Measurements from ENCODE around the gene PRIMPOL. TPM values are rescaled to one million over a fixed set of nuclear protein-coding genes. Genes with fewer than 3 reads are reported as not detected.

The PRIMPOL gene
- total and polyA plus RNA-seq, 2 of the 4 experiments (the other 2 are of a cell fraction) = 5.6 to 8.8 TPM

- Histone ChIP-seq H3K4me2 (ENCODE audit: low read depth, low read length) (peak overlapping the region; percentile 9; the same call in 1 of the 2 replicates), H2BK15ac (ENCODE audit: low read depth, low read length) (no peak overlapping the region), H2BK20ac (ENCODE audit: low read depth, low read length) (no peak overlapping the region), H3K14ac (replicated peaks; ENCODE audit: low read depth, low read length) (no peak overlapping the region), H4K8ac (ENCODE audit: low read depth in 2 of 2, low read length in 2 of 2) (peak overlapping the region in 1 of 2 experiments; percentile 21; a peak in 1 of 4 replicates), H3K79me1 (ENCODE audit: low read depth in 1 of 2, low read length in 2 of 2) (peaks cover 11 to 27% of the 10 kb centered on the region in 2 experiments), H2AK9ac (replicated peaks; ENCODE audit: low read depth, low read length, poor library complexity) (peak overlapping the region; percentile 82), H3K23ac (ENCODE audit: low read depth, low read length) (no peak overlapping the region), H3K27ac (ENCODE audit: insufficient read depth, low read length) (no peak overlapping the region), H3K4ac (ENCODE audit: low read depth, low read length) (no peak overlapping the region), H2AK5ac (ENCODE audit: low read depth, low read length) (no peak overlapping the region), H4K20me1 (ENCODE audit: insufficient read depth, low read length) (no peaks in the 10 kb centered on the region; the same call in 1 of the 2 replicates), H4K5ac (ENCODE audit: low read depth, low read length) (peak overlapping the region; percentile 5; the same call in 1 of the 2 replicates), H4K91ac (ENCODE audit: insufficient read depth, low read depth, low read length) (no peak overlapping the region), H2BK5ac (ENCODE audit: low read depth, low read length, poor library complexity, severe bottlenecking) (no peak overlapping the region), H2AFZ (replicated peaks; ENCODE audit: low read length, poor library complexity) (peak overlapping the region; percentile 77), H3K36me3 (ENCODE audit: control insufficient read depth, insufficient read depth, low read length) (0 out of 2 replicates have a peak, but pooled peaks cover 2% of the 10 kb centered on the region), H2BK120ac (ENCODE audit: low read depth, low read length) (no peak overlapping the region), H3K27me3 (ENCODE audit: control insufficient read depth, insufficient read depth, low read length) (no peaks in the 10 kb centered on the region), H3K9ac (ENCODE audit: low read depth, low read length) (0 out of 2 replicates have a peak overlapping the region, but pooled peaks have one; percentile 6), H3K4me1 (ENCODE audit: control insufficient read depth, insufficient read depth, low read length) (peaks cover 4% of the 10 kb centered on the region), H3K56ac (ENCODE audit: extremely low read depth, insufficient read depth, low read length) (no peak overlapping the region), H3K9me3 (ENCODE audit: control insufficient read depth, insufficient read depth, low read length) (no peaks in the 10 kb centered on the region), H3K18ac (ENCODE audit: low read depth, low read length) (no peak overlapping the region), H3K9me1 (ENCODE audit: insufficient read depth, low read length) (no peaks in the 10 kb centered on the region), H3K4me3 (ENCODE audit: insufficient read depth, low read depth, low read length) (no peak overlapping the region)
- dilution Hi-C loops (cut with HindIII; ENCODE audit: low sequenced_read_pairs, unreplicated experiment) (no loop called here), in situ Hi-C loops (cut with MboI; ENCODE audit: low sequenced_read_pairs) (no loop called here), intact Hi-C loops (cut with micrococcal nuclease) (loop anchor here (5.0 kb wide), 3 partner anchors 193 to 463 kb away; partner anchors contain the start of gene IRF2)
- WGBS, 2 experiments (ENCODE audit: extremely low coverage in 2 of 2, insufficient read length in 1 of 2) = no CpG with 5 or more reads among the region's 5 CpGs
- no peak for TF ChIP-seq MAFK (IDR thresholded peaks at IDR 0.05; ENCODE audit: low read depth, low read length)
- TF ChIP-seq FOS (IDR thresholded peaks at IDR 0.05; ENCODE audit: low read depth, low read length) = no peak
- no peak for TF ChIP-seq CEBPB (IDR thresholded peaks at IDR 0.05; ENCODE audit: low read depth, low read length)
- TF ChIP-seq POLR2A (IDR thresholded peaks at IDR 0.05; ENCODE audit: low read depth, low read length) = no peak
- no peak for TF ChIP-seq RAD21 (IDR thresholded peaks at IDR 0.05; ENCODE audit: low read length)
- TF ChIP-seq MXI1 (IDR thresholded peaks at IDR 0.05; ENCODE audit: borderline replicate concordance, low read depth, low read length) = no peak
- no peak for TF ChIP-seq RFX5 (IDR thresholded peaks at IDR 0.05; ENCODE audit: low read depth, low read length)
- TF ChIP-seq MAZ (IDR thresholded peaks at IDR 0.05; ENCODE audit: borderline replicate concordance, low read depth, low read length) = no peak
- TF ChIP-seq CHD1 (IDR thresholded peaks at IDR 0.05; ENCODE audit: low read depth, low read length) = no peak
- TF ChIP-seq NFE2L2 (IDR thresholded peaks at IDR 0.05; ENCODE audit: low read depth, low read length) = no peak
- no peak for TF ChIP-seq BHLHE40 (IDR thresholded peaks at IDR 0.05; ENCODE audit: low read depth, low read length)
- TF ChIP-seq ELK1 (IDR thresholded peaks at IDR 0.05; ENCODE audit: borderline replicate concordance, low read depth, low read length) = no peak
- TF ChIP-seq CTCF (conservative IDR thresholded peaks at IDR 0.05; ENCODE audit: low read depth, low read length) = no peak
- ATAC-seq (ENCODE audit: low read depth) = no peak
- DNase-seq = no peak
- ChIA-PET CTCF (interaction anchor here (0.6 to 1.5 kb wide), 3 partner anchors 60 to 371 kb away, joined by 3 to 6 read pairs (median 3); no protein-coding TSS in a partner anchor), POLR2A (ENCODE audit: unreplicated experiment) (no interaction called here)
- no TSS peak for BruUV-seq (replicated peaks)
These were observed 80.4 kb downstream of the PRIMPOL start for GRCh38 chr4:184729946-184730345.

All from IMR-90 (cell line).